Smooth muscle cell (in vitro differentiated cells): ENCODE measurements around the gene C6orf47. TPM values are rescaled to one million over a fixed set of nuclear protein-coding genes. Genes with fewer than 3 reads are reported as not detected.

Source experiments
- DNase-seq: peaks from one replicate; lab custom pipeline; 2025; ENCODE audit not compliant: unreplicated experiment; lab: John Stamatoyannopoulos, UW
- H2AFZ ChIP-seq: fragments of 200-600 bp; sonication (generic); 2 replicates; pipeline ENCODE4 v1.6.0; 2016; ENCODE audit warnings: antibody characterized with exemption, low read depth, mild to moderate bottlenecking
- H3F3A ChIP-seq: fragments of 200-600 bp; sonication (generic); 2 replicates; pipeline ENCODE4 v1.6.0; 2017; ENCODE audit warnings: antibody characterized with exemption, low read depth
- H3K27ac ChIP-seq: fragments of 200-600 bp; sonication (generic); 2 replicates; pipeline ENCODE4 v1.5.1; 2016; ENCODE audit warnings: low read depth, mild to moderate bottlenecking
- H3K27me3 ChIP-seq: fragments of 200-600 bp; sonication (generic); 2 replicates; pipeline ENCODE4 v1.6.1; 2016; ENCODE audit warnings: low read depth, mild to moderate bottlenecking
- H3K36me3 ChIP-seq: fragments of 200-600 bp; sonication (generic); 2 replicates; pipeline ENCODE4 v1.5.1; 2016; ENCODE audit warnings: low read depth
- H3K4me1 ChIP-seq: fragments of 200-600 bp; sonication (generic); 2 replicates; pipeline ENCODE4 v1.5.1; 2016; ENCODE audit warnings: low read depth
- H3K4me2 ChIP-seq: fragments of 200-600 bp; sonication (generic); 2 replicates; pipeline ENCODE4 v1.6.0; 2016; ENCODE audit warnings: mild to moderate bottlenecking
- H3K4me3 ChIP-seq: fragments of 200-600 bp; sonication (generic); 2 replicates; pipeline ENCODE4 v1.5.1; 2016; ENCODE audit warnings: mild to moderate bottlenecking
- H3K79me2 ChIP-seq: fragments of 200-600 bp; sonication (generic); 2 replicates; pipeline ENCODE4 v1.6.0; 2016; ENCODE audit warnings: low read depth, mild to moderate bottlenecking
- H3K9ac ChIP-seq: fragments of 200-600 bp; sonication (generic); 2 replicates; pipeline ENCODE4 v1.6.0; 2016; ENCODE audit warnings: low read depth
- H3K9me3 ChIP-seq: fragments of 200-600 bp; sonication (generic); replicated peaks from 2 replicates; pipeline ENCODE4 v1.5.1; 2016; ENCODE audit warnings: low read depth
- H4K20me1 ChIP-seq: fragments of 200-600 bp; sonication (generic); 2 replicates; pipeline ENCODE4 v1.6.0; 2016; ENCODE audit warnings: low read depth
- CTCF ChIP-seq: fragments of 200-600 bp; sonication (generic); IDR thresholded peaks from 2 replicates; pipeline ENCODE4 v1.5.1; 2017; ENCODE audit warnings: borderline replicate concordance, mild to moderate bottlenecking, antibody characterized with exemption; ENCODE audit not compliant: insufficient read depth, poor library complexity, severe bottlenecking
- WGBS: methylation state at CpG from one replicate; pipeline ENCODE4 v1.1.7; 2016; ENCODE audit warnings: low lambda C conversion rate; 5-methylcytosine and 5-hydroxymethylcytosine counted together
- polyA plus RNA-seq: library from polyadenylated mRNA; unstranded; fragments of >200 nt; fragmentation: Nextera tagmentation; extraction: Ambion mirVana; gene quantifications from 2 replicates; pipeline ENCODE4 v1.2.1, GENCODE V29; 2016
- total RNA-seq: library from RNA; depleted of rRNA; stranded (reverse); fragments of >200 nt; gene quantifications from 2 replicates; pipeline ENCODE4 v1.2.3, GENCODE V29; 2014

The C6orf47 gene
- total and polyA plus RNA-seq, 2 experiments from 2014 or later, result 7.1 to 15.5 TPM

- Histone ChIP-seq H3K27me3 (no peaks in the 10 kb centered on the region), H2AFZ (no peak overlapping the region), H3K4me2 (no peak overlapping the region), H3K4me1 (no peaks in the 10 kb centered on the region), H3F3A (peaks cover 41% of the 10 kb centered on the region), H3K9me3 (no peaks in the 10 kb centered on the region), H4K20me1 (peaks cover 9% of the 10 kb centered on the region), H3K27ac (no peak overlapping the region), H3K9ac (no peak overlapping the region), H3K79me2 (no peaks in the 10 kb centered on the region), H3K36me3 (peaks cover 10% of the 10 kb centered on the region), H3K4me3 (no peak overlapping the region)
- DNase-seq, result no peak
- TF ChIP-seq CTCF, result no peak
- WGBS, result 92% methylated on average over 4 of the region's 4 CpGs
Observed at GRCh38 chr6:31641370-31641769, 19.2 kb downstream of the C6orf47 start.

GRCh38 chr6:31640612-31641011 is 20.0 kb downstream of the C6orf47 start:
- H3K27me3 ChIP-seq, result no peaks in the 10 kb centered on the region
- H4K20me1 ChIP-seq, result peaks cover 9% of the 10 kb centered on the region
- no peak overlapping the region for H3K4me2 ChIP-seq
- no peak overlapping the region for H3K4me3 ChIP-seq
- no peaks in the 10 kb centered on the region for H3K79me2 ChIP-seq
- no peak for TF ChIP-seq CTCF
- H3K9me3 ChIP-seq, result no peaks in the 10 kb centered on the region
- H2AFZ ChIP-seq, result no peak overlapping the region
- 97% methylated on average over 6 of the region's 6 CpGs for WGBS
- DNase-seq, result no peak
- peaks cover 48% of the 10 kb centered on the region for H3F3A ChIP-seq
- H3K27ac ChIP-seq, result peak overlapping the region; percentile 67
- no peak overlapping the region for H3K9ac ChIP-seq
- H3K36me3 ChIP-seq, result peaks cover 12% of the 10 kb centered on the region
- no peaks in the 10 kb centered on the region for H3K4me1 ChIP-seq

- no peaks in the 10 kb centered on the region for H3K4me1 ChIP-seq
- H2AFZ ChIP-seq, result no peak overlapping the region
- 76% methylated on average over 10 of the region's 10 CpGs for WGBS
- H3K9ac ChIP-seq, result no peak overlapping the region
- no peak for DNase-seq
- no peak for TF ChIP-seq CTCF
- peak overlapping the region; percentile 67 for H3K27ac ChIP-seq
- H3F3A ChIP-seq, result peaks cover 54% of the 10 kb centered on the region
- no peaks in the 10 kb centered on the region for H3K9me3 ChIP-seq
- no peak overlapping the region for H3K4me3 ChIP-seq
- H4K20me1 ChIP-seq, result peaks cover 16% of the 10 kb centered on the region
- peaks cover 9% of the 10 kb centered on the region for H3K36me3 ChIP-seq
- no peaks in the 10 kb centered on the region for H3K27me3 ChIP-seq
- no peak overlapping the region for H3K4me2 ChIP-seq
- H3K79me2 ChIP-seq, result no peaks in the 10 kb centered on the region
Observed at GRCh38 chr6:31639449-31639861, 21.1 kb downstream of the C6orf47 start.

- TF ChIP-seq CTCF, result no peak
- no peak overlapping the region for H3K4me2 ChIP-seq
- no peaks in the 10 kb centered on the region for H3K27me3 ChIP-seq
- no peak for DNase-seq
- H3K79me2 ChIP-seq, result no peaks in the 10 kb centered on the region
- H2AFZ ChIP-seq, result no peak overlapping the region
- peaks cover 13% of the 10 kb centered on the region for H3K36me3 ChIP-seq
- no peak overlapping the region for H3K9ac ChIP-seq
- no peaks in the 10 kb centered on the region for H3K9me3 ChIP-seq
- H3K27ac ChIP-seq, result peak overlapping the region; percentile 67
- peaks cover 58% of the 10 kb centered on the region for H3F3A ChIP-seq
- 92% methylated on average over 9 of the region's 9 CpGs for WGBS
- peaks cover 20% of the 10 kb centered on the region for H4K20me1 ChIP-seq
- no peaks in the 10 kb centered on the region for H3K4me1 ChIP-seq
- no peak overlapping the region for H3K4me3 ChIP-seq
Observed at GRCh38 chr6:31639043-31639442, 21.5 kb downstream of the C6orf47 start.
